Peyer's patch (tissue), 4 donors: Measurements from ENCODE around the gene ZC3H4. TPM values are rescaled to one million over a fixed set of nuclear protein-coding genes. Genes with fewer than 3 reads are reported as not detected.

Experiments
- DNase-seq, 3 donors: peaks; one replicate each; pipeline ENCODE4 v3.0.0-alpha.2; 2017 to 2019
- H3K27ac ChIP-seq, 4 donors: fragments of 200-600 bp; sonication (generic); one replicate each; pipeline ENCODE4 v1.5.1; 2016 to 2019
- H3K27me3 ChIP-seq, 2 donors: fragments of 200-600 bp; sonication (generic); one replicate each; pipeline ENCODE4 v1.5.1; 2019
- H3K36me3 ChIP-seq, 3 donors: fragments of 200-600 bp; sonication (generic); one replicate each; pipeline ENCODE4 v1.5.1; 2016 to 2019
- H3K4me1 ChIP-seq, 4 donors: fragments of 200-600 bp; sonication (generic); one replicate each; pipeline ENCODE4 v1.5.1; 2016 to 2019
- H3K4me3 ChIP-seq, 4 donors: fragments of 200-600 bp; sonication (generic); 1 replicate in 3 of 4; 2 replicates in 1 of 4; pipeline ENCODE4 v1.5.1; 2016 to 2019; ENCODE audit warnings: mild to moderate bottlenecking in 1 of 4
- H3K9me3 ChIP-seq, 4 donors: fragments of 200-600 bp; sonication (generic); one replicate each; pipeline ENCODE4 v1.5.1; 2016 to 2019; ENCODE audit warnings: mild to moderate bottlenecking in 1 of 4
- CTCF ChIP-seq, 6 experiments: fragments of 450-650 bp in 4 of 6; fragments of 200-600 bp in 2 of 6; sonication (generic) in 1 of 6; IDR thresholded peaks; one replicate each; pipeline ENCODE4 v1.5.1; 2017 to 2019; ENCODE audit warnings: antibody characterized with exemption in 6 of 6, mild to moderate bottlenecking in 3 of 6, moderate library complexity in 1 of 6
- POLR2A ChIP-seq, 2 donors: fragments of 450-650 bp; IDR thresholded peaks; one replicate each; pipeline ENCODE4 v1.5.1; 2017; ENCODE audit warnings: antibody characterized with exemption in 2 of 2, mild to moderate bottlenecking in 2 of 2, moderate library complexity in 2 of 2
- total RNA-seq, 4 donors: library from RNA; depleted of rRNA; stranded (reverse); fragments of >200 nt; gene quantifications; one replicate each; pipeline ENCODE4 v1.1.0, GENCODE V29; 2016

The ZC3H4 gene
- 10 to 100 TPM; 24.7 to 61.9 (median 42.4) TPM for total RNA-seq

DNA sequence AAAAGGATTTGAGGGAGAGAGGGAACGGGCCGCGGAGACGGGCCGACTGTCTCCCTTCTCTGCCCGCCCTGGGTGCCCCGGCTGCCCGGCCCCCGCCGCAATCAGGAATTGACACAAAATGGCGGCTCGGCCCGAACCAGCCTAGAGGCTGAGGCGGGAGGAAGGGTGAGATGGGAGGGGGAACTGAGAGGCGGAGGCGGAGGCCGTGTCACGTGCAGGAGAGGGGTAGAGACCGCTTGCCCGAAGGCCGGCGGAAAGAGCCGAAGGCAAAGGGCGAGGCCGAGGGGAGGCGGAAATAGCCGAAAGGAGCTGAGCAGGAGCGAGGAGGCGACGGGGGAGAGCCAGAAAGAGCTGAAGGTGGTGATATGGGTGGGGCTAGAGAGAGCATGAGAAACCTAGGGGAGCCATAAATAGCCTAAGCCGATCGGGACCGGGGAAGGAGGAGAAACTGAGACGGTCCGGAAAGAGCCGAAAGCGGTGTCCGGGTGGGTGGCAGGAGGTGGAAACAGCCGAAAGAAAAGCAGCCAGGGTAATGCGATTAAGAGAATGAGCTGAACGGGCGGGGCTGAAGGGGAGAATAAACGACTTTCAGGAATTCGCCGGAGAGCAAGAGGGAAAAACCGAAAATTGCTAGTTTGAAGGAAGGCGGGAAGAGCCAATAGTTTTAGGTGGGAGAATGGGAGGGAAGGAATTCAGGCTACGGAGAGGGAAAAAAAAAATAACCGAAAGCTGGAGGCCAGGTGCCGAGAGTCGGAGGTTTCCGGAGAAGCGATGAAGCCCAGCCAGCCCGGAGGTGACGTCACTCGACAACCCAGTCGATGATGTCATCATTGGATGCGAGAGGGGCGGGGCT is at the start of gene ZC3H4:
ZC3H4 (minus strand) TSS at position 780 of the 853 bp plus-strand sequence. CDS start 1,192 bp downstream, outside the sequence.
- H3K4me3 ChIP-seq, result peak within 1 kb of the TSS; percentile 88 to 99 (median 95)
- no peaks in the 10 kb centered on the region for H3K27me3 ChIP-seq
- no peaks in the 10 kb centered on the region for H3K9me3 ChIP-seq
- peak; percentile 72 to 94 for TF ChIP-seq POLR2A (IDR thresholded peaks at IDR 0.05)
- TF ChIP-seq CTCF (IDR thresholded peaks at IDR 0.05), result peak in 2 of 6 experiments; percentile 2 to 3
- peak; percentile 98 to 100 (median 99) for DNase-seq
- peaks cover 0 to 25% (median 5%) of the 10 kb centered on the region in 4 donors for H3K4me1 ChIP-seq
- peak within 1 kb of the TSS; percentile 98 to 100 (median 99) for H3K27ac ChIP-seq
- no peaks in the 10 kb centered on the region for H3K36me3 ChIP-seq

DNA sequence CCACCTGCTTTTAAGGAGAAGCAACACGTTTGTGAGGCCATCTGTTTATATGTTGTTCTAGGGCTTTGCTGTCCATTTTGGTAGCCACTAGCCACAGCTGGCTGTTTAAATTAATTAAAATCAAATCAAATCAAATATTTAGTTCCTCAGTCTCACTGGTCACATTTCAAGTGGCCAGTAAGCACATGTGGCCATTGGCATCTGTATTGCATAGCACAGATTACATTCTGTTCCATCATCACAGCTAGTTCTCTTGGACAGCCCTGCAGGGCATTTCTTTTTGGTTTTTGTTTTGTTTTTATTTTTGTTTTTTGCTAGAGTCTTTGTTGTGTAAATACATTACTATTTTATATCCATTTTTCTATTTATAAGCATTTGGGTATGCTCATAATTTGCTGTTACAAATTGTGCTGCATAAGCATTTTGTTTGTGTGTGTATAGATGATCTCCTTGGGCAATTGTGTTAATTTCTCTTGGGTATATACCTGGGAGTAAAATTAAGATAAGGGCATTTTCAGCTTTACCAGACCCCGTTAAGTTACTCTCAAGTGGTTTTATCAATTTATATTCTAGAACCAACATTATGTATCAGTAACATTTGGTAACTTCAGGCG is 48.4 kb upstream of the ZC3H4 start:
- Histone ChIP-seq H3K9me3 (no peaks in the 10 kb centered on the region), H3K36me3 (peaks cover 0 to 17% (median 0%) of the 10 kb centered on the region in 3 donors), H3K27me3 (no peaks in the 10 kb centered on the region), H3K27ac (no peak overlapping the region), H3K4me3 (no peak overlapping the region), H3K4me1 (peaks cover 11 to 21% (median 16%) of the 10 kb centered on the region in 4 donors)
- DNase-seq, result no peak
- TF ChIP-seq CTCF (IDR thresholded peaks at IDR 0.05) (no peak), POLR2A (IDR thresholded peaks at IDR 0.05) (no peak)

DNA sequence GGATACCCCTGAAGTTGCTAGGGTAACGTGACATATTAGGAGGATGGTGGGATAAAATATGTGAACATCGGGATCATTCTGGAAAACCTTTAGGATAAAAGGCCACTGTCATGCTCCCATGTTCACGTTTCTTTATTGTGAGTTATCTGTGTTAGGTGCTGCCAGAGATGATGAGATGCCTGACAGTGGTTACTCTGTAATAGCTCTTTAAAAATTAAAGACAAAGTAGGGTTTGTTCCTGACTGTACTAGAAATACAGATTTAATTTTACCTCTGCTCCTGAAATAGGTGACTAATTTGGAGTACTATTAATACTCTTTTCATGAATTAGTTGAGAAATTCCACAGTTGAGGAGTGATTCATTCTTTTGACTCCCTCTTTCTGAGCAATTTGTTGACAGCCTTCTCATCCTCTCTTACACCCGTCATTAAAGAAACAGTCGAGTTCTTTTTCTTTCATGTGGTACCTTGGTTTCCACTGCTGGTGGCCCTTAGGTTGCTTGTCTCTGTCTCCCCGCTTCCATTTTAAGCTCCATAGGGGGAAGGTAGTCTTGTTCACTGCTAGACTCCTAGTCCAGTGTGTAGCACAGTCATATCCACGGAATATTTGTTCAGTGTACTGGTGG is 45.4 kb upstream of the ZC3H4 start:
- no peak for TF ChIP-seq CTCF (IDR thresholded peaks at IDR 0.05)
- DNase-seq, result no peak
- Histone ChIP-seq H3K4me1 (peaks cover 11 to 34% (median 22%) of the 10 kb centered on the region in 4 donors), H3K27ac (peak overlapping the region; percentile 66 to 86 (median 74)), H3K36me3 (peaks cover 0 to 32% (median 0%) of the 10 kb centered on the region in 3 donors), H3K4me3 (no peak overlapping the region), H3K27me3 (no peaks in the 10 kb centered on the region), H3K9me3 (no peaks in the 10 kb centered on the region)

DNA sequence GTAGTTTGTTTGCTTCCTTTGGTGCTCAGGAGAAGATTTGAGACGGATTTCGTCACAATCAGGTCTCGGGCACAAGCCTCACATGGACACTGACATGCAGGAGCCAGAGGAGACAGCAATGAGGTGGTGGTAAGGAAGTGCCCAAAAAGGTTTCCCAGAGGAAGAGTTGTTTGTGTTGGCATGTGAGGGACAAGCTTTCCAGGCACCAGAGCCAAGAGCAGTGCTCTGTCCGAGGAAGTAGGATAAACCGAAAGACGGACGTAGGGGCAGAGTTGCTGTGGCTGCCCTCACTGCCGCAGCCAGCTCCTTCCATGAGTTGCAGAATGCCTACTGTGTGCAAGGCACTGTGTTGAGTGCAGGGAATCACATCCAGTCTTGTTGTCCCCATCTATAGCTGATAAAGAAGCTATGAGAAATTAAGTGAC is 44.8 kb upstream of the ZC3H4 start:
- Histone ChIP-seq H3K9me3 (no peaks in the 10 kb centered on the region), H3K4me3 (no peak overlapping the region), H3K4me1 (peaks cover 11 to 36% (median 22%) of the 10 kb centered on the region in 4 donors), H3K27ac (peak overlapping the region; percentile 66 to 86 (median 74)), H3K36me3 (peaks cover 0 to 32% (median 0%) of the 10 kb centered on the region in 3 donors), H3K27me3 (no peaks in the 10 kb centered on the region)
- TF ChIP-seq POLR2A (IDR thresholded peaks at IDR 0.05) (no peak), CTCF (IDR thresholded peaks at IDR 0.05) (no peak)
- no peak for DNase-seq

GRCh38 chr19:47157431-47158321 is 44.1 kb upstream of the ZC3H4 start:
- TF ChIP-seq POLR2A (IDR thresholded peaks at IDR 0.05), result no peak
- TF ChIP-seq CTCF (IDR thresholded peaks at IDR 0.05), result peak in 3 of 6 experiments; percentile 16 to 26 (median 25)
- H3K27ac ChIP-seq, result peak overlapping the region; percentile 66 to 86 (median 74)
- H3K4me3 ChIP-seq, result no peak overlapping the region
- peak; percentile 54 to 82 (median 77) for DNase-seq
- H3K9me3 ChIP-seq, result no peaks in the 10 kb centered on the region
- peaks cover 0 to 39% (median 0%) of the 10 kb centered on the region in 3 donors for H3K36me3 ChIP-seq
- no peaks in the 10 kb centered on the region for H3K27me3 ChIP-seq
- H3K4me1 ChIP-seq, result peaks cover 11 to 43% (median 22%) of the 10 kb centered on the region in 4 donors
